Lung (tissue), 12 donors: ENCODE measurements around the gene PRKCB. TPM values are rescaled to one million over a fixed set of nuclear protein-coding genes. Genes with fewer than 3 reads are reported as not detected.

Source experiments
- ATAC-seq: fragments of 200-7000 bp; cut with Tn5 transposase; one replicate; pipeline ENCODE4 v1.9.1; 2020; ENCODE audit warnings: moderate number of reproducible peaks; ENCODE audit not compliant: insufficient read depth, low FRiP score
- DNase-seq, 3 donors: peaks; one replicate each; pipeline ENCODE4 v3.0.0-alpha.2; 2013 to 2017
- H3K27ac ChIP-seq, 2 donors: one replicate each; pipeline ENCODE4 v1.5.1; 2013; ENCODE audit warnings: mild to moderate bottlenecking in 2 of 2, moderate library complexity in 2 of 2, control low read depth in 1 of 2, inconsistent platforms in 1 of 2, low read depth in 1 of 2, low read length in 1 of 2
- H3K27me3 ChIP-seq, 3 donors: one replicate each; pipeline ENCODE4 v1.5.1; 2013; ENCODE audit warnings: low read length in 2 of 3; ENCODE audit not compliant: control insufficient read depth in 3 of 3, insufficient read depth in 3 of 3
- H3K36me3 ChIP-seq, 4 donors: one replicate each; pipeline ENCODE4 v1.5.1; 2013; ENCODE audit warnings: low read length in 4 of 4, mild to moderate bottlenecking in 1 of 4, moderate library complexity in 1 of 4; ENCODE audit not compliant: control insufficient read depth in 4 of 4, insufficient read depth in 4 of 4
- H3K4me1 ChIP-seq, 5 donors: one replicate each; pipeline ENCODE4 v1.5.1; 2013; ENCODE audit warnings: low read length in 5 of 5, mild to moderate bottlenecking in 2 of 5, moderate library complexity in 1 of 5; ENCODE audit not compliant: control insufficient read depth in 5 of 5, insufficient read depth in 5 of 5
- H3K4me3 ChIP-seq: one replicate; pipeline ENCODE4 v1.5.1; 2013; ENCODE audit warnings: mild to moderate bottlenecking, control low read depth, moderate library complexity
- H3K9ac ChIP-seq, 2 donors: one replicate each; pipeline ENCODE4 v1.5.1; 2013; ENCODE audit warnings: low read length in 2 of 2, control low read depth in 1 of 2; ENCODE audit not compliant: insufficient read depth in 1 of 2
- H3K9me3 ChIP-seq, 4 donors: one replicate each; pipeline ENCODE4 v1.5.1; 2013; ENCODE audit warnings: low read length in 3 of 4, mild to moderate bottlenecking in 1 of 4, moderate library complexity in 1 of 4; ENCODE audit not compliant: control insufficient read depth in 4 of 4, insufficient read depth in 3 of 4
- CTCF ChIP-seq: IDR thresholded peaks from 2 replicates; pipeline ENCODE4 v1.5.1; 2012; ENCODE audit warnings: mild to moderate bottlenecking; ENCODE audit errors: control extremely low read depth, extremely low read depth
- WGBS, 2 donors: extraction: QIAGEN DNeasy Blood & Tissue Kit; methylation state at CpG; one replicate each; pipeline ENCODE4 v1.1.7; 2013; 5-methylcytosine and 5-hydroxymethylcytosine counted together
- polyA plus RNA-seq, 2 donors: library from polyadenylated mRNA; stranded (reverse); fragments of 200-250 nt; gene quantifications; one replicate each; pipeline ENCODE4 v1.2.1, GENCODE V29; 2013
- total RNA-seq, 2 donors: library from RNA; depleted of rRNA in 1 of 2; stranded (reverse); fragments of >200 nt in 1 of 2; gene quantifications; one replicate each; pipeline ENCODE4 v1.2.1, GENCODE V29; 2014 to 2021
- donor health status: control.
- donor health status: control.
- donor health status: Bipolar disorder and iron deficiency.
- donor health status: healthy.
- donor health status: DM: yes; HTN: yes; CAD: no.

PRKCB gene
- total and polyA plus RNA-seq, 4 donors: 2.5 to 46.4 (median 21.8) TPM

GRCh38 chr16:24087891-24088410 lies 252.2 kb downstream of the PRKCB start:
- Histone ChIP-seq H3K27ac (no peak overlapping the region), H3K4me1 (peaks cover 0 to 41% (median 12%) of the 10 kb centered on the region in 5 donors), H3K4me3 (no peak overlapping the region), H3K36me3 (peaks cover 0 to 5% (median 1%) of the 10 kb centered on the region in 4 donors), H3K9ac (no peak overlapping the region), H3K9me3 (peaks cover 0 to 16% (median 3%) of the 10 kb centered on the region in 4 donors), H3K27me3 (no peaks in the 10 kb centered on the region)
- no peak for TF ChIP-seq CTCF
- ATAC-seq (no peak), DNase-seq (peak; percentile 44 to 81 (median 77))
- WGBS, 2 donors: 51 to 79% methylated on average over 10 of the region's 10 CpGs

- Histone ChIP-seq H3K9ac (no peak overlapping the region), H3K9me3 (peaks cover 0 to 16% (median 3%) of the 10 kb centered on the region in 4 donors), H3K4me1 (peaks cover 0 to 41% (median 12%) of the 10 kb centered on the region in 5 donors), H3K36me3 (peaks cover 0 to 5% (median 1%) of the 10 kb centered on the region in 4 donors), H3K27ac (no peak overlapping the region), H3K4me3 (no peak overlapping the region), H3K27me3 (no peaks in the 10 kb centered on the region)
- TF ChIP-seq CTCF: no peak
- DNase-seq: no peak
- WGBS, 2 donors: 53 to 66% methylated on average over 2 of the region's 2 CpGs
- no peak for ATAC-seq
Measured at GRCh38 chr16:24088767-24089166, 253.0 kb downstream of the PRKCB start.

GRCh38 chr16:24091125-24091524 lies 255.3 kb downstream of the PRKCB start:
- no peaks in the 10 kb centered on the region for H3K27me3 ChIP-seq
- TF ChIP-seq CTCF: no peak
- no peak overlapping the region for H3K27ac ChIP-seq
- no peak overlapping the region for H3K4me3 ChIP-seq
- WGBS, 2 donors: 76 to 90% methylated on average over 1 of the region's 1 CpG
- ATAC-seq: no peak
- DNase-seq: no peak
- peaks cover 0 to 28% (median under 1%) of the 10 kb centered on the region in 5 donors for H3K4me1 ChIP-seq
- H3K9me3 ChIP-seq: peaks cover 0 to 16% (median 3%) of the 10 kb centered on the region in 4 donors
- peaks cover 0 to 16% (median 3%) of the 10 kb centered on the region in 4 donors for H3K36me3 ChIP-seq
- no peak overlapping the region for H3K9ac ChIP-seq

- no peak for TF ChIP-seq CTCF
- ATAC-seq: no peak
- H3K36me3 ChIP-seq: peaks cover 0 to 20% (median 3%) of the 10 kb centered on the region in 4 donors
- DNase-seq: no peak
- H3K4me3 ChIP-seq: no peak overlapping the region
- H3K27me3 ChIP-seq: no peaks in the 10 kb centered on the region
- peaks cover 0 to 16% (median 3%) of the 10 kb centered on the region in 4 donors for H3K9me3 ChIP-seq
- peaks cover 0 to 11% (median 0%) of the 10 kb centered on the region in 5 donors for H3K4me1 ChIP-seq
- no peak overlapping the region for H3K9ac ChIP-seq
- no peak overlapping the region for H3K27ac ChIP-seq
Measured at GRCh38 chr16:24093049-24093448, 257.3 kb downstream of the PRKCB start.
